CD4-positive, alpha-beta memory T cell (primary cell): ENCODE data around the gene NELFA. TPM values are rescaled to one million over a fixed set of nuclear protein-coding genes. Genes with fewer than 3 reads are reported as not detected.

Experiments used
- CTCF ChIA-PET: fragments of 350-600 bp; sonication (Branson Sonifier 250); formaldehyde crosslinking; loops from one replicate; lab custom pipeline; 2021; ENCODE audit warnings: inconsistent platforms; ENCODE audit not compliant: partially characterized antibody; lab: Charles Lee
- POLR2A ChIA-PET: fragments of 350-600 bp; sonication (Branson Sonifier 250); formaldehyde crosslinking; loops from one replicate; lab custom pipeline; 2021; ENCODE audit not compliant: partially characterized antibody; lab: Charles Lee
- DNase-seq, 5 donors: peaks; one replicate each; pipeline versions ENCODE4 v3.0.0 to v3.0.0-alpha.2; 2020 to 2022; ENCODE audit warnings: mixed read lengths in 1 of 5
- H3K27ac ChIP-seq: one replicate; pipeline ENCODE4 v1.7.0; 2013; ENCODE audit warnings: low read depth, low read length
- H3K27me3 ChIP-seq: 2 replicates; pipeline ENCODE4 v1.7.0; 2013; ENCODE audit warnings: mild to moderate bottlenecking, low read length, moderate library complexity; ENCODE audit not compliant: insufficient read depth
- H3K36me3 ChIP-seq: 2 replicates; pipeline ENCODE4 v1.7.0; 2013; ENCODE audit warnings: mild to moderate bottlenecking, low read length, moderate library complexity; ENCODE audit not compliant: insufficient read depth
- H3K4me1 ChIP-seq: 2 replicates; pipeline ENCODE4 v1.7.0; 2013; ENCODE audit warnings: mild to moderate bottlenecking, low read length, moderate library complexity; ENCODE audit not compliant: insufficient read depth
- H3K4me3 ChIP-seq, 2 donors: one replicate each; pipeline ENCODE4 v1.7.0; 2013; ENCODE audit warnings: low read length in 2 of 2, mild to moderate bottlenecking in 1 of 2
- H3K9me3 ChIP-seq, 2 donors: one replicate each; pipeline ENCODE4 v1.7.0; 2013; ENCODE audit warnings: low read length in 2 of 2, control low read depth in 1 of 2; ENCODE audit not compliant: control insufficient read depth in 1 of 2
- H3K27ac Mint-ChIP-seq, 7 donors: one replicate each; pipeline ENCODE4 v1.8.0; 2020 to 2021; ENCODE audit warnings: mixed read lengths in 7 of 7, mild to moderate bottlenecking in 6 of 7, inconsistent platforms in 3 of 7, moderate library complexity in 3 of 7
- H3K27me3 Mint-ChIP-seq, 2 donors: one replicate each; pipeline ENCODE4 v1.8.0; 2020 to 2021; ENCODE audit warnings: mixed read lengths in 2 of 2
- H3K36me3 Mint-ChIP-seq, 2 donors: one replicate each; pipeline ENCODE4 v1.8.0; 2020 to 2021; ENCODE audit warnings: mixed read lengths in 2 of 2, inconsistent platforms in 1 of 2, mild to moderate bottlenecking in 1 of 2
- H3K4me1 Mint-ChIP-seq, 4 donors: one replicate each; pipeline ENCODE4 v1.8.0; 2020 to 2021; ENCODE audit warnings: mixed read lengths in 4 of 4, mild to moderate bottlenecking in 1 of 4
- H3K4me3 Mint-ChIP-seq, 8 donors: one replicate each; pipeline ENCODE4 v1.8.0; 2020 to 2021; ENCODE audit warnings: mixed read lengths in 8 of 8, mild to moderate bottlenecking in 7 of 8, moderate library complexity in 6 of 8, inconsistent platforms in 3 of 8
- H3K9me3 Mint-ChIP-seq, 8 donors: one replicate each; pipeline ENCODE4 v1.8.0; 2020 to 2021; ENCODE audit warnings: mixed read lengths in 8 of 8, mild to moderate bottlenecking in 5 of 8, inconsistent platforms in 3 of 8, moderate library complexity in 1 of 8
- intact Hi-C: fragments of 100-400 bp; cut with micrococcal nuclease; formaldehyde crosslinking; loops from one replicate; pipeline ENCODE4 v1.15.1; 2023
- polyA plus RNA-seq, 2 donors: library from polyadenylated mRNA; unstranded; fragments of 300-500 nt; fragmentation: Illumina TruSeq; gene quantifications; one replicate each; pipeline ENCODE4 v1.2.3, GENCODE V29; 2021
- total RNA-seq, 2 experiments: library from RNA; stranded (reverse); gene quantifications; one replicate each; pipeline ENCODE4 v1.2.3, GENCODE V29; 2021

Gene NELFA
- total and polyA plus RNA-seq, 4 experiments from 2014 or later, result 12.1 to 48.3 (median 42.3) TPM

GRCh38 chr4:1980561-1981041, 28.2 kb downstream of the NELFA start:
- peaks cover 36 to 68% of the 10 kb centered on the region in 2 donors for H3K36me3 Mint-ChIP-seq
- peak overlapping the region in 1 of 7 donors; percentile 19 for H3K27ac Mint-ChIP-seq
- no peak overlapping the region for H3K27ac ChIP-seq
- no peaks in the 10 kb centered on the region for H3K9me3 Mint-ChIP-seq
- ChIA-PET CTCF (no interaction called here), POLR2A (no interaction called here)
- H3K4me3 Mint-ChIP-seq, result no peak overlapping the region
- peaks cover 46% of the 10 kb centered on the region for H3K36me3 ChIP-seq
- H3K4me1 ChIP-seq, result no peaks in the 10 kb centered on the region
- intact Hi-C loops, result no loop called here
- no peaks in the 10 kb centered on the region for H3K27me3 ChIP-seq
- no peak for DNase-seq
- H3K27me3 Mint-ChIP-seq, result no peaks in the 10 kb centered on the region
- H3K9me3 ChIP-seq, result no peaks in the 10 kb centered on the region
- no peak overlapping the region for H3K4me3 ChIP-seq
- H3K4me1 Mint-ChIP-seq, result peaks cover 0 to 4% (median 0%) of the 10 kb centered on the region in 4 donors

DNA sequence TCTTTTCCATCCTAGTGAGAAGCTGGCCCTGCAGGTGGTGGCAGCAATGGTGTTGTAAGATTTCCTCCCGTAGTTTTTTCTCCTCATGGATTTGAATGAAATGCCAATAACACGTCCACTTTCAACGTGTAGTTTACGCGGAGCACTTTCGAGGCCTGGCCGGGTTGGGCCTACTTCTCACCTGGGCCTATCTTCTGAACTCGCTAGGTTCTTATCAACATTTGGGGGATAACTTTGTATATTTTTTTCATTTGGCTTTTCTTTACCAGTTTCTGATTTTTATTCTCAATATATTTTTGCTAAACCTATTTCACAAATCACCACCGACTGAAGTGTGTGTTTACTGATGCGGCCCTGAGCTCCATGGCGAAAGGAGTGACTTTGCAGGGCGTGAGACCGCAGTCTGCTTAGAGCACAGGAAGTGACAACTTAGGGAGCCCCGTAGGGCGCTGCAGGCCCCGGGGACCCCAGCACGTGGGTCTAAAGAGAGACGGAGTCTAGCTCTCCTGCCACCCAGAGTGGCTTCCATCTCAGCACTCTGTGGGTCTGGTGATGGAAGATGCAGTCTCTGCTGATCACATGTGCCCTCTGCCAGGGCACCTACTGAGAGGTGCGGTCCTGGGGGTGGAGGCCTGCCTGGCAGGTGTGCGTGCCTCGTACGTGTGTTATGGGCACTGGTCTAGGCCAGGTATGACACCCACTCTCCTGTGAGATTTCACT, 29.1 kb downstream of the NELFA start:
- DNase-seq, result no peak
- Mint-ChIP-seq H3K27me3 (no peaks in the 10 kb centered on the region), H3K36me3 (peaks cover 45 to 67% of the 10 kb centered on the region in 2 donors), H3K9me3 (no peaks in the 10 kb centered on the region), H3K4me1 (peaks cover 0 to 4% (median 0%) of the 10 kb centered on the region in 4 donors), H3K4me3 (no peak overlapping the region), H3K27ac (peak overlapping the region in 5 of 7 donors; percentile 9 to 82 (median 36))
- Histone ChIP-seq H3K27me3 (no peaks in the 10 kb centered on the region), H3K27ac (no peak overlapping the region), H3K4me1 (no peaks in the 10 kb centered on the region), H3K36me3 (peaks cover 55% of the 10 kb centered on the region), H3K9me3 (no peaks in the 10 kb centered on the region), H3K4me3 (no peak overlapping the region)
- POLR2A ChIA-PET, result no interaction called here
- intact Hi-C loops, result no loop called here
- CTCF ChIA-PET, result no interaction called here

DNA sequence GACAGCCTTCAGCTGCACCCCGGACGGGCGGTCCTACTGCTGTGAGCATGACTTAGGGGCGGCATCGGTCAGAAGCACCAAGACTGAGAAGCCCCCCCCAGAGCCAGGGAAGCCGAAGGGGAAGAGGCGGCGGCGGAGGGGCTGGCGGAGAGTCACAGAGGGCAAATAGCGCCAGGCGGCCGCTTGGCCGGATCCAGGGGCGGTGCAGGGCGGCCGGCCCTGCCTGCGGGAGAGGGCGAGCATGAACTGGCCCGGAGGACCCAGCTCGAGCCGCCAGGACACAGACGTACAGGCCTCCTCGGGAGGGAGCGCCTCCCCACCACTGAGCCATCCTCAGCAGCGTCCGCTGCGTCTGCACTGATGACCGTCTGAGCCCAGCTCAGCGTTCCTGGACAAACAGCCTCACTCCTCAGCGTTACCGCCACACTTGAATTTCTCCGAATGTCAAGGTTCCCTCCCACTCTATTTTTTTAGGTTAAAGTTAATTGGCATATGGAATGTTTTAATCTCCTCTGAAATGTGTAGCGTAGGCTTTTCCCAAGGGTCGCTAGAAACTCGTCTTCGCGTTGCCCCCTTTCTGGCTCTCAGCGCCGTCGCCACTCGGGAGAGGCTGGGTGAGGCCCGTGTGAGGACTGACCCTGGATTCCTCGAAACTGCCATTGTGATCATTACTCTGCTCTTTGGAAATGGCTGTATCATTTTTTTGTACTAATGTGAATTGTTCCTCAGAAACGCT, 29.9 kb downstream of the NELFA start:
- Mint-ChIP-seq H3K27me3 (no peaks in the 10 kb centered on the region), H3K36me3 (peaks cover 47 to 69% of the 10 kb centered on the region in 2 donors), H3K9me3 (no peaks in the 10 kb centered on the region), H3K27ac (no peak overlapping the region), H3K4me3 (no peak overlapping the region), H3K4me1 (peaks cover 0 to 4% (median 0%) of the 10 kb centered on the region in 4 donors)
- intact Hi-C loops, result no loop called here
- Histone ChIP-seq H3K9me3 (no peaks in the 10 kb centered on the region), H3K27ac (no peak overlapping the region), H3K4me1 (no peaks in the 10 kb centered on the region), H3K36me3 (peaks cover 58% of the 10 kb centered on the region), H3K4me3 (no peak overlapping the region), H3K27me3 (no peaks in the 10 kb centered on the region)
- CTCF ChIA-PET, result no interaction called here
- POLR2A ChIA-PET, result no interaction called here
- no peak for DNase-seq

DNA sequence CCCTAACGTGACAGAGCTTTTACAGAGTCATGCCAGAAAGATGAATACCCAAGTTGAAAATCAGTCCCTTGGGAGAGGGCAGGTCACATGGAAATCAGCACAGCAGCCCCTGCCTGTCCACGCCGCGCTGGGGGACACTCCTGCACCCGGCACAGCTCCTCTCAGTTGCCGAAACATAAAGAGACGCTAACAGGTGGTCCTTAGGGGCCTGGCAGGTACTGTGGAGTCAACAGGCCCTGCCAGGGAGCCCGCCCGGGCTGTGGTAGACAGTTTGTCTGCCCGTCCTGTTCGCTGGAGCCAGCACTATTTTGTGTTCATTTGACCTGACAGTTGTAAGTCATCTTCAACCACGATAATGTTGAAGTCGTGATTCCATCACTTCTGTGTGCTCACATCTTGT, 30.5 kb downstream of the NELFA start:
- no peak overlapping the region for H3K4me3 ChIP-seq
- H3K9me3 ChIP-seq, result no peaks in the 10 kb centered on the region
- H3K4me1 ChIP-seq, result no peaks in the 10 kb centered on the region
- peak overlapping the region in 1 of 7 donors; percentile 72 for H3K27ac Mint-ChIP-seq
- H3K27me3 Mint-ChIP-seq, result no peaks in the 10 kb centered on the region
- CTCF ChIA-PET, result no interaction called here
- H3K36me3 ChIP-seq, result peaks cover 53% of the 10 kb centered on the region
- intact Hi-C loops, result no loop called here
- no peaks in the 10 kb centered on the region for H3K9me3 Mint-ChIP-seq
- peaks cover 50 to 68% of the 10 kb centered on the region in 2 donors for H3K36me3 Mint-ChIP-seq
- POLR2A ChIA-PET, result no interaction called here
- no peak for DNase-seq
- no peaks in the 10 kb centered on the region for H3K27me3 ChIP-seq
- H3K27ac ChIP-seq, result no peak overlapping the region
- no peak overlapping the region for H3K4me3 Mint-ChIP-seq
- H3K4me1 Mint-ChIP-seq, result peaks cover 0 to 4% (median 0%) of the 10 kb centered on the region in 4 donors

GRCh38 chr4:1976416-1977352, 32.1 kb downstream of the NELFA start:
- no peak overlapping the region for H3K27ac ChIP-seq
- H3K27ac Mint-ChIP-seq, result peak overlapping the region in 2 of 7 donors; percentile 25 to 46
- ChIA-PET POLR2A (no interaction called here), CTCF (no interaction called here)
- DNase-seq, result no peak
- intact Hi-C loops, result no loop called here
- H3K4me1 Mint-ChIP-seq, result peaks cover 0 to 4% (median 0%) of the 10 kb centered on the region in 4 donors
- no peak overlapping the region for H3K4me3 ChIP-seq
- H3K27me3 Mint-ChIP-seq, result no peaks in the 10 kb centered on the region
- no peaks in the 10 kb centered on the region for H3K9me3 Mint-ChIP-seq
- H3K4me3 Mint-ChIP-seq, result no peak overlapping the region
- no peaks in the 10 kb centered on the region for H3K4me1 ChIP-seq
- H3K36me3 ChIP-seq, result peaks cover 45% of the 10 kb centered on the region
- no peaks in the 10 kb centered on the region for H3K27me3 ChIP-seq
- peaks cover 49 to 64% of the 10 kb centered on the region in 2 donors for H3K36me3 Mint-ChIP-seq
- no peaks in the 10 kb centered on the region for H3K9me3 ChIP-seq

- CTCF ChIA-PET, result no interaction called here
- H3K9me3 ChIP-seq, result no peaks in the 10 kb centered on the region
- H3K9me3 Mint-ChIP-seq, result no peaks in the 10 kb centered on the region
- H3K4me1 Mint-ChIP-seq, result no peaks in the 10 kb centered on the region
- no peaks in the 10 kb centered on the region for H3K27me3 ChIP-seq
- peaks cover 44% of the 10 kb centered on the region for H3K36me3 ChIP-seq
- no peaks in the 10 kb centered on the region for H3K27me3 Mint-ChIP-seq
- H3K27ac Mint-ChIP-seq, result peak overlapping the region in 1 of 7 donors; percentile 62
- H3K4me1 ChIP-seq, result no peaks in the 10 kb centered on the region
- no peak overlapping the region for H3K27ac ChIP-seq
- intact Hi-C loops, result no loop called here
- H3K4me3 Mint-ChIP-seq, result no peak overlapping the region
- H3K4me3 ChIP-seq, result no peak overlapping the region
- POLR2A ChIA-PET, result no interaction called here
- peaks cover 49 to 60% of the 10 kb centered on the region in 2 donors for H3K36me3 Mint-ChIP-seq
- DNase-seq, result no peak
These were observed 32.9 kb downstream of the NELFA start for GRCh38 chr4:1975880-1976279.
